ENCODE data around the gene SLC41A1.

Gene SLC41A1

GRCh38 chr1:205787287-205787916, 25.6 kb downstream of the SLC41A1 start:
- no peak for DNase-seq (ENCODE audit: low read depth in 3 of 3)

- DNase-seq (ENCODE audit: low read depth in 3 of 3) = no peak
These were observed 26.4 kb downstream of the SLC41A1 start for GRCh38 chr1:205786601-205787000.

DNA sequence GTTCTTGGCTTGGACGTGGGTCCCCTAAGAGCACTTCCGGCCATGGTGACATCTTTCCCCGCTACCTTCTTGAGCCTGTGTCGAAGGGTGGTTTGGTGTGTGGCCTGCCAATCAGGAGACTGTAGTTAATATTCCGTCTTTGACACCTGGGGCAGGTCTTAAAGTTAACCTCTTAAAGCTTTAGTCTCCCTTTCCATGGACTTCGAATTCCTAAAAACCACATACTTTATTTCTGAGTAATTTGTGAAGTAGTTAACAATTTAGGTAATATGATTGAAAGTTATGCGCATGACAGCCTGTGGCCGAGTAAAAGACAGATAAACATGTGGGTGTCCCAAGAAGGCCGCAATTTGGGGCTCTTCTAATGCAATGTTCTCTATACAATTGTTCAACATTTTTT, 27.6 kb downstream of the SLC41A1 start:
- DNase-seq (ENCODE audit: low read depth in 3 of 3) = no peak

DNA sequence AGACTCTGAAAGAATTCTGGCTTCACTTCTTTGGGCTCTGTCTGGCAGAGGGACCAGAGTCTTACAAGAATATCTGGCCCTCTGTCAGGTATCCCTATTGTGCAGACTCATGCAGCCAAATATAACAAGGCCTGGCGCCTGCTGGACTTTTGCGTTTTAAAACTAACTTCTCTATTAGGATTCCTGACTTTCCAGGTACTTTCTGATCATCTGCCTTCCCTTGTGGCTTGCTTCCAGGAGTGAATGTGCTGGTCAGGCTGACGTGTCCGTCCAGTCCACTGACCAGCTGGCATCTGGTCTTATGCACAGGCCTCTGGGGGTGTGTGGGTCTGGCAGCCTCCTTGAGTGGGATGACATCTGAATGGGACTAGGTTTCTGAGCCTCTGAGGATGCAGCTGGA, 29.1 kb downstream of the SLC41A1 start:
- DNase-seq (ENCODE audit: low read depth in 3 of 3) = no peak

GRCh38 chr1:205783433-205783795, 29.6 kb downstream of the SLC41A1 start:
- DNase-seq (ENCODE audit: low read depth in 3 of 3) = no peak

- no peak for DNase-seq (ENCODE audit: low read depth in 3 of 3)
These were observed 30.2 kb downstream of the SLC41A1 start for GRCh38 chr1:205782627-205783432.

DNA sequence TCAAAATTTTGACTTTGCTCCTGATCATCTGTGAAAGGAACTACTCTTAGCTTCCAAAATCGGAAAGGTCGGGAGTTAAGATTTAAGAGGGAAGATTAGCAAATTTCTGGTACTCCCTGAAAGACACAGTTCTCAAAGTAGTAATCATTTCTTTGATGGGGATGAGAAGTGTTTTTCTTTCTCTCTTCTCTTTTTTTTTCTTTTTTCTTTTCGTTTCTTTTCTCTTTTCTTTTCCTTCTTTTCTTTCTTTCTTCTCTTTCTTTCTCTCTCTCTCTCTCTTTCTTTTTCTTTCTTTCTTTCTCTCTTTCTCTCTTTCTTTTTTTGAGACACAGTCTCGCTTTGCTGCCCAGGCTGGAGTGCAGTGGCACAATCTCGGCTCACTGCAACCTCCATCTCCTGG, 32.7 kb downstream of the SLC41A1 start:
- no peak for DNase-seq (ENCODE audit: low read depth in 3 of 3)

DNA sequence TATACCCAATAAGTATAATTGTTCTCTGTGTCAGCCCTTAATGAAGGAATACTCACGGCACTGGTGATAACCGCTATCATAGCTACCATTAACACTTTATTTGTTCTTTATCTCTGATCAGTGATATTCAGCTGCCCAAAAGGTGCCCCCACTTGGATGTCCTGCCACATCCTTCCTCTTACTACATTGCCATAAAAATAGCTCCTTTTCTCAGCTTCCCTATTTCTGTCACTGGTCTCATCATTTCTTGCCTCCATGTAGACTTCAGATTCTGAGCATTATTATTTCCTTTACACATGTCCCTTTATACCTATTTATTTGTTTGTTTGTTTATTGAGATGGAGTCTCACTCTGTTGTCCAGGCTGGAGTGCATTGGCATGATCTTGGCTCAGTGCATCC, 35.0 kb downstream of the SLC41A1 start:
- DNase-seq (ENCODE audit: low read depth in 3 of 3) = no peak

GRCh38 chr1:205775717-205776056, 37.3 kb downstream of the SLC41A1 start:
- DNase-seq (ENCODE audit: low read depth in 3 of 3) = no peak

DNA sequence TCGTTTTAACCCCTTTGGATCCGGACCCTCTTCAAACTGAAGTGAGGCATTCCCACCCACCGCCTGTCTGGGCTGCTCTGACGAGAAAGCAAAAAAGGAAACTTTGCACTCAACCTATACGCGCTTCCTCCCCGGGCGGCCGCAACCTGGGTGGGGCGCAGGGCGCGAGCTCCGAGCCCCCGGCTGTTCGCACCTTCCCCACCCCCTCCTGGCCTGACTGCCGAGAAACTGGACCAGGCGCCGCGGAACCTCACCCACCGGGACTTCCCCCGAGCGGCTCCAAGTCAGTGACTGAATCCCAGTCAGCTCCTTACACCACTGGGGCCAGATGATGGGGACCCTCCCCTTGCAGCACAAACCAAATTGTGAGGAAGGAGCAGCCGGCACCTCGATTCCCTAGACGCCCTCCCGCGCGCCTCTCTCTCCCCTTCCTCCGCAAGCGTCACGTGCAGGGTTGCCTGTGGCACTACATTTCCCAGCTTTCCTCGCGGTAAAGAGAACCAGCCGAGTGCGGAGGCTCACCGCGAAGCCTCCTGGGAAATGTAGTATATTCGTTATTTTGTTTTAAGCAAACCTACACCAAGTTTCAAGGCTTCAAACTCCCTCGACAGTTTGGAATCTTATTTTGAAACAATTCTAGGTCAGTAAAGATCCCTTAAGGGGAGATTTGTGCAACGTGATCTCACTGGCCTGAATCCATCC, 37.8 kb downstream of the SLC41A1 start, which contains the start of gene RAB29:
Gene RAB29 (minus strand): TSS at position 468 of the 702 bp plus-strand sequence. CDS start 526 bp downstream, outside the sequence.
- peak; percentile 57 to 74 (median 65) for DNase-seq (ENCODE audit: low read depth in 3 of 3)

DNA sequence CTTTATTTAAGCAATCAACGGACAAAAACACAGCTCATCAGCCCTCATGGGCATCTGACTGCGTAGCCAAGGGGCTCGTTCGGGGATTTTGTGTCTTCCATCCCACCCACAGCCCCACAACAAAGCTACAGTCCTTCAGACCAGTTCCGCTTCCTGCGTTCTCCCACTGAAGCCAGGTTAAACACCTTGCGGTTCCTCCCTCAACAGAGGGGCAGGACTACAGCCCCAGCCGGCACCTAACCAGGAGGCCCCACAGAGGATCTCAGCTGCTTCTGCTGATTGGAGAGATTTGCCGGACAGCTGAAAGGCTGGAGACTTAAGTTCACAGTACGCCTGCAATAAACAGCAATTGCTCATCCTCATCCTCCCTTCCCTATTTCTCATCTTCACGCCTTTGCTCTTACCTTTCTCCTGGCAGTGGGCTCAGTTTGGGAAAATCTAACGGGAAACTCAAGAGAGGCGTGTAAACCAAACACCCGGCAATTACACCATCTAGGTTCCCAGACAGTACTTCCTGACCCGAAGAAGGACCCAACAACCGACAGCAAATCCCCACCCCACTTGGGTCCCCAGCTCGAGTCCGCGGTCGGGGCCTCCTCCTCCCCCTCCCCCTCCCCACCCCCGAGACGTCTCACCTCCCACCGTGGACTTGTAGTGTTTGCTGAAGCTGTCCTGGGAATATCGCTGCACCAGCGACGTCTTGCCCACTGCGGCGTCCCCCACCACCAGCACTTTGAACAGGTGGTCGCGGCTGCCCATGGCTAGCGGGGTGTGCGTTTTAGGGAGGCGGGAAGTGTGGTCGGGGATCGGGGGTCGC, 38.6 kb downstream of the SLC41A1 start:
- DNase-seq (ENCODE audit: low read depth in 3 of 3) = peak in 1 of 3 experiments; percentile 10

- DNase-seq (ENCODE audit: low read depth in 3 of 3) = no peak
These were observed 40.4 kb downstream of the SLC41A1 start for GRCh38 chr1:205772607-205773032.

DNA sequence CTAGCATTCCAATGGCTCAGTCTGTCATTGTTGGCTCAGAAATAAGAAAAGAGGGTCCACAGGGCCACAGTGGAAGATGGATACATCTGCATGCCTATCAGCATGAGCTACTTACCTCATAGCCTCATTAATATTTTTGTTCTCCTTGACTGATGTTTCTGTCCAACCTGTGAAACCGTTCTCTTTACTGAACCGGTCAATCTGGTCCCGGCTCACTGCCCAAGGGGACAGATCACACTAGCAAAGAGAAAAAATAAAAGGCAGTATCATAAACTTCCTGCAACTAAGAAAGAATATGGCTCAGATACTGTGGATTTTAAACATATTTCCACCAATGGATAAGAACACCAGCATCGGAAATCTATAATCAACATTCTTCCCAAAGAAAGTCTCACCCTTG, 42.4 kb downstream of the SLC41A1 start:
- DNase-seq (ENCODE audit: low read depth in 3 of 3) = no peak

DNA sequence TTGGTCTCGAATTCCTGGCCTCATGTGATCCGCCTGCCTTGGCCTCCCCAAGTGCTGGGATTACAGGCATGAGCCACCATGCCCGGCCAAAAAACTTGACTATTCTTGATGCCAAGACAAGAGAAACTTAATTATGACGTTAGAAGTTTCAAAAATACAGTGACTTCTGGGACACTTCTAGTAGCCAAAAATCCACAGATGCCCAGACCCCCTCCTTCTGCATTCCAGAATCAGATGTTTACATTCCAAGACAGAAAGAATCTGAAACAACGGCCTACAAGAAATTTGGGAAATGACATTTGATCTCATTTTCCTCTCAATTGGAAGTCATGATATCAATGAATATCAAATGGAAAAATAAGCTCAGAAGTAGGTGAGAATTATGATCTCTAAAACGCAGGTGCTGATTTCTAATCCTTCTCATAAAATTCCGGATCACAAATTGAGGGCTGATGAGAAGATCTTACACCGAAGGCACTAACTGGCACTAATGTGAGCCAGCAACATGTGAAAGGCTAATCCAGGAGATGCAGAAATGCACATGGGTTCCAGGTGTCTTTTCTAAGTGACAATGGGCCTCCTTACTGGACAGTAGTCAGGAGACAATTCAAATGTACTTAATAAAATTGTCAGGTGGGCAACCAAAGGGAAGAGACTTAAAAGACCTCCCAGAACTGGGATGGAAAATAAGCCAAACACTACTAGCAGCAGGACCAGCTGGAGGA, 43.2 kb downstream of the SLC41A1 start:
- DNase-seq (ENCODE audit: low read depth in 3 of 3) = no peak

DNA sequence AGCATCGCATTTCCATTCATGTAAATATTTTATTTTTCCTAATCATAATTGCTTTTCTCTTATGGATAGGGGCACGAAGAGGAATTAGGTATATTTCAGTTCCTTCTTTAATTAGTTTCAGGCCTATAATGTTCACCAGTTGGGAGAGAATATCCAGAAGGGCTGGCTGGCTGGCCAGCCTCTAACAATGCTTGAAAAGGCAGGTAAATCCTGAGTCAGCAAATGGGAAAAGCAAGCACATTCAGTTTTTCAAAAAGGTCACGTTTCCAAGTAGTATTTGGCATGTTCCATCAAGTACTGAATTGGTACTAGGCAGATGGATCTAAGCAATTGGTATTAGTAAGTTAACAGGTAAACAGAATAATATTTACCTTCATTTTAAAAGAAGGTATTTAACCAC, 45.8 kb downstream of the SLC41A1 start:
- DNase-seq (ENCODE audit: low read depth in 3 of 3) = no peak

GRCh38 chr1:205766570-205766969, 46.4 kb downstream of the SLC41A1 start:
- DNase-seq (ENCODE audit: low read depth in 3 of 3) = no peak

DNA sequence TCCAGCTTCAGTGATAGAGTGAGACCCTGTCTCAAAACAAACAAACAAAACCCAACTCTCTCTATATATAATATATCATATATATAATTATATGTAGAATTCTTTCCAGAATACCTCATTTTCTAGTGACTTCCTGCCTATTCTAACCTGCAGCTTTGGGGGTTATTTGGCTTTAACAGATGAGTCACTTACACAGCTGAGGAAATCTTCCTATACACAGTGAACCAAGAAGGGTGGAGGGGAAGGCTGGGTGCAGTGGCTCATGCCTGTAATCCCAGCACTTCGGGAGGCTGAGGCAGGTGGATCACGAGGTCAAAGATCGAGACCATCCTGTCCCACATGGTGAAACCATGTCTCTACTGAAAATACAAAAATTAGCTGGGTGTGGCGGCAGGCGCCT, 47.0 kb downstream of the SLC41A1 start:
- DNase-seq (ENCODE audit: low read depth in 3 of 3) = no peak

- DNase-seq (ENCODE audit: low read depth in 3 of 3) = no peak
These were observed 48.4 kb downstream of the SLC41A1 start for GRCh38 chr1:205764578-205764977.

DNA sequence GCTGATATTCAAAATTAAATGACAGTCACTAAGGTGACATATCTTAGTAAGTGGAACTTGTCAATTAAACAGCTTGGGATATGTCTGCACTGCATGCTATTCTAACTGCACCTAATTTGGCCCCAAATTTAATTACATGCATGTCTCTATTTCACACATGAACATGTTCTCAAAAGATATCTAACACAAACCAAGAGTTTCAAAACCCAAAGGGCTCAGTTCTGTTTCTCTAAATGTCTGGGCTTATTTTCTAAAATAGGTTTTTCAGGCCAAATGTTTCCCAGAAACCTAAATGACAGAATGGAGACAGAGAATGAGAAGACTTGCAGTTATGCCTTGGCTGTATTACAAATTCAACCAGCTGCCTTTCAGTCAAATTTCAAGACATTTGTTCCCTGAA, 49.0 kb downstream of the SLC41A1 start:
- DNase-seq (ENCODE audit: low read depth in 3 of 3) = no peak

- DNase-seq (ENCODE audit: low read depth in 3 of 3) = no peak
These were observed 52.4 kb downstream of the SLC41A1 start for GRCh38 chr1:205760606-205761005.

DNA sequence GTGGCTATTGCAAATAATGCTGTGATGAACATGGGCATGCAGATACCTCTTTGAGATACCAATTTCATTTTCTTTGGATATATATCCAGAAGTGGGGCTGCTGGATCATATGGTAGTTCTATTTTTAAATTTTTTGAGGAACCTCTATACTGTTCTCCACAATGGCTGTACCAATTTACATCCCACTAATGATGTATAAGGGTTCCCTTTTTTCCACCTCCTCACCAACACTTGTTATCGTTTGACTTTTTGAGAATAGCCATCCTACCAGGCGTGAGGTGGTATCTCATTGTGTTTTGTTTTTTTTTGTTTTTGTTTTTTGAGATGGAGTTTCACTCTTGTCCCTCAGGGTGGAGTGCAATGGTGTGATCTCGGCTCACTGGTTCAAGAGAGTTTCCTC, 56.4 kb downstream of the SLC41A1 start:
- no peak for DNase-seq (ENCODE audit: low read depth in 3 of 3)
